HepG2 (cell line): ENCODE measurements around the gene FGA. TPM values are rescaled to one million over a fixed set of nuclear protein-coding genes. Genes with fewer than 3 reads are reported as not detected.
A peak's percentile ranks its signal among the peaks of the same experiment; 100 is the strongest.

Source experiments
- CSRNP2 ChIP-seq: sonication (generic); formaldehyde crosslinking; conservative IDR thresholded peaks from 2 replicates; pipeline ENCODE4 v1.8.0; 2022; ENCODE audit warnings: low read depth, missing genetic modification reagents
- DPF2 ChIP-seq: sonication (generic); formaldehyde crosslinking; IDR thresholded peaks from 2 replicates; pipeline ENCODE4 v1.4.0; 2020; ENCODE audit warnings: mild to moderate bottlenecking, low read depth, missing genetic modification reagents, borderline replicate concordance
- FOSL2 ChIP-seq: sonication (generic); formaldehyde crosslinking; IDR thresholded peaks from 2 replicates; pipeline ENCODE4 v1.4.0; 2020; ENCODE audit warnings: missing genetic modification reagents
- FOXP1 ChIP-seq, 2 experiments: fragments of 450-650 bp in 1 of 2; IDR thresholded peaks; 2 replicates each; pipeline ENCODE4 v1.6.1; 2017 to 2018; ENCODE audit warnings: antibody characterized with exemption in 1 of 2
- MTA1 ChIP-seq: sonication (generic); formaldehyde crosslinking; IDR thresholded peaks from 2 replicates; pipeline ENCODE4 v1.4.0; 2020; ENCODE audit warnings: missing genetic modification reagents, mild to moderate bottlenecking, borderline replicate concordance
- PTBP1 ChIP-seq: fragments of 200-400 bp; formaldehyde crosslinking; IDR thresholded peaks from 2 replicates; pipeline ENCODE4 v1.6.1; 2018; ENCODE audit warnings: low read length, low read depth; ENCODE audit not compliant: poor library complexity, severe bottlenecking
- ZNF17 ChIP-seq: sonication (generic); formaldehyde crosslinking; IDR thresholded peaks from 2 replicates; pipeline ENCODE4 v1.5.0; 2020; ENCODE audit warnings: mild to moderate bottlenecking, missing genetic modification reagents
- ZNF737 ChIP-seq: sonication (generic); formaldehyde crosslinking; IDR thresholded peaks from 2 replicates; pipeline ENCODE4 v1.5.0; 2020; ENCODE audit warnings: missing genetic modification reagents, mild to moderate bottlenecking, borderline replicate concordance
- ZNF747 ChIP-seq: sonication (generic); formaldehyde crosslinking; IDR thresholded peaks from 2 replicates; pipeline ENCODE4 v1.8.1; 2023; ENCODE audit warnings: missing genetic modification reagents, mild to moderate bottlenecking, borderline replicate concordance
- polyA plus RNA-seq, 8 experiments: library from polyadenylated mRNA; depleted of rRNA in 3 of 8; stranded (reverse) in 7 of 8; unstranded in 1 of 8; fragments of >200 nt; fragmentation: Illumina TruSeq in 4 of 8; extraction: Trizol in 4 of 8; gene quantifications; 2 replicates each; pipeline versions ENCODE4 v1.2.1 to v1.2.3, GENCODE V29; 2011 to 2016; ENCODE audit warnings: low read depth in 4 of 8, missing spikeins in 1 of 8, mixed read lengths in 1 of 8; ENCODE audit not compliant: insufficient read depth in 1 of 8
- total RNA-seq, 5 experiments: library from RNA; depleted of rRNA; stranded (reverse); fragments of >200 nt; fragmentation: Illumina TruSeq; extraction: Trizol; gene quantifications; 2 replicates each; pipeline ENCODE4 v1.2.3, GENCODE V29; 2016; ENCODE audit warnings: low read depth in 1 of 5
- TF ChIP-seq, protein P1 (sequence below): sonication (generic); formaldehyde crosslinking; IDR thresholded peaks from 2 replicates; pipeline ENCODE4 v1.9.0; 2022; ENCODE audit warnings: low read depth, missing genetic modification reagents
- TF ChIP-seq, protein P2 (sequence below): sonication (generic); formaldehyde crosslinking; IDR thresholded peaks from 2 replicates; pipeline ENCODE4 v1.9.0; 2021; ENCODE audit warnings: missing genetic modification reagents, borderline replicate concordance
- TF ChIP-seq, protein P3 (sequence below): IDR thresholded peaks from 2 replicates; pipeline ENCODE4 v1.6.1; 2018; ENCODE audit warnings: missing genetic modification reagents, mild to moderate bottlenecking, missing compliant biosample characterization
- TF ChIP-seq, protein P4 (sequence below): sonication (generic); formaldehyde crosslinking; IDR thresholded peaks from 2 replicates; pipeline ENCODE4 v1.4.0; 2020; ENCODE audit warnings: missing genetic modification reagents
- TF ChIP-seq, protein P5 (sequence below): sonication (generic); formaldehyde crosslinking; IDR thresholded peaks from 2 replicates; pipeline ENCODE4 v1.8.1; 2023; ENCODE audit warnings: mild to moderate bottlenecking, missing genetic modification reagents

FGA gene
- total and polyA plus RNA-seq, 2 of the 13 experiments (the other 11 are each of a cell fraction or from before 2014, with no cell fraction given) = 640 to 1,523 TPM

GRCh38 chr4:154626793-154627484 is 36.4 kb upstream of the FGA start (continued):
- TF ChIP-seq, protein P1, sequence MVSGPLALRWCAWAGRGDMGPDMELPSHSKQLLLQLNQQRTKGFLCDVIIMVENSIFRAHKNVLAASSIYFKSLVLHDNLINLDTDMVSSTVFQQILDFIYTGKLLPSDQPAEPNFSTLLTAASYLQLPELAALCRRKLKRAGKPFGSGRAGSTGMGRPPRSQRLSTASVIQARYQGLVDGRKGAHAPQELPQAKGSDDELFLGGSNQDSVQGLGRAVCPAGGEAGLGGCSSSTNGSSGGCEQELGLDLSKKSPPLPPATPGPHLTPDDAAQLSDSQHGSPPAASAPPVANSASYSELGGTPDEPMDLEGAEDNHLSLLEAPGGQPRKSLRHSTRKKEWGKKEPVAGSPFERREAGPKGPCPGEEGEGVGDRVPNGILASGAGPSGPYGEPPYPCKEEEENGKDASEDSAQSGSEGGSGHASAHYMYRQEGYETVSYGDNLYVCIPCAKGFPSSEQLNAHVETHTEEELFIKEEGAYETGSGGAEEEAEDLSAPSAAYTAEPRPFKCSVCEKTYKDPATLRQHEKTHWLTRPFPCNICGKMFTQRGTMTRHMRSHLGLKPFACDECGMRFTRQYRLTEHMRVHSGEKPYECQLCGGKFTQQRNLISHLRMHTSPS (CRISPR knock-in tag) = no peak
- TF ChIP-seq PTBP1 (no peak), MTA1 (CRISPR knock-in tag) (peak; percentile 32; the same call in 1 of the 2 replicates), FOXP1 (IDR thresholded peaks at IDR 0.05) (no peak), FOXP1 (CRISPR knock-in tag; IDR thresholded peaks at IDR 0.05) (no peak), ZNF17 (no peak), ZNF737 (CRISPR knock-in tag) (no peak), CSRNP2 (CRISPR knock-in tag) (no peak), FOSL2 (CRISPR knock-in tag) (no peak), DPF2 (no peak), ZNF747 (0 out of 2 replicates have a peak, but pooled peaks have one; percentile 30)
- TF ChIP-seq, protein P2, sequence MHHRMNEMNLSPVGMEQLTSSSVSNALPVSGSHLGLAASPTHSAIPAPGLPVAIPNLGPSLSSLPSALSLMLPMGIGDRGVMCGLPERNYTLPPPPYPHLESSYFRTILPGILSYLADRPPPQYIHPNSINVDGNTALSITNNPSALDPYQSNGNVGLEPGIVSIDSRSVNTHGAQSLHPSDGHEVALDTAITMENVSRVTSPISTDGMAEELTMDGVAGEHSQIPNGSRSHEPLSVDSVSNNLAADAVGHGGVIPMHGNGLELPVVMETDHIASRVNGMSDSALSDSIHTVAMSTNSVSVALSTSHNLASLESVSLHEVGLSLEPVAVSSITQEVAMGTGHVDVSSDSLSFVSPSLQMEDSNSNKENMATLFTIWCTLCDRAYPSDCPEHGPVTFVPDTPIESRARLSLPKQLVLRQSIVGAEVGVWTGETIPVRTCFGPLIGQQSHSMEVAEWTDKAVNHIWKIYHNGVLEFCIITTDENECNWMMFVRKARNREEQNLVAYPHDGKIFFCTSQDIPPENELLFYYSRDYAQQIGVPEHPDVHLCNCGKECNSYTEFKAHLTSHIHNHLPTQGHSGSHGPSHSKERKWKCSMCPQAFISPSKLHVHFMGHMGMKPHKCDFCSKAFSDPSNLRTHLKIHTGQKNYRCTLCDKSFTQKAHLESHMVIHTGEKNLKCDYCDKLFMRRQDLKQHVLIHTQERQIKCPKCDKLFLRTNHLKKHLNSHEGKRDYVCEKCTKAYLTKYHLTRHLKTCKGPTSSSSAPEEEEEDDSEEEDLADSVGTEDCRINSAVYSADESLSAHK (CRISPR knock-in tag) = no peak
- TF ChIP-seq, protein P3, sequence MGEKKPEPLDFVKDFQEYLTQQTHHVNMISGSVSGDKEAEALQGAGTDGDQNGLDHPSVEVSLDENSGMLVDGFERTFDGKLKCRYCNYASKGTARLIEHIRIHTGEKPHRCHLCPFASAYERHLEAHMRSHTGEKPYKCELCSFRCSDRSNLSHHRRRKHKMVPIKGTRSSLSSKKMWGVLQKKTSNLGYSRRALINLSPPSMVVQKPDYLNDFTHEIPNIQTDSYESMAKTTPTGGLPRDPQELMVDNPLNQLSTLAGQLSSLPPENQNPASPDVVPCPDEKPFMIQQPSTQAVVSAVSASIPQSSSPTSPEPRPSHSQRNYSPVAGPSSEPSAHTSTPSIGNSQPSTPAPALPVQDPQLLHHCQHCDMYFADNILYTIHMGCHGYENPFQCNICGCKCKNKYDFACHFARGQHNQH (CRISPR knock-in tag) = no peak
- TF ChIP-seq, protein P4, sequence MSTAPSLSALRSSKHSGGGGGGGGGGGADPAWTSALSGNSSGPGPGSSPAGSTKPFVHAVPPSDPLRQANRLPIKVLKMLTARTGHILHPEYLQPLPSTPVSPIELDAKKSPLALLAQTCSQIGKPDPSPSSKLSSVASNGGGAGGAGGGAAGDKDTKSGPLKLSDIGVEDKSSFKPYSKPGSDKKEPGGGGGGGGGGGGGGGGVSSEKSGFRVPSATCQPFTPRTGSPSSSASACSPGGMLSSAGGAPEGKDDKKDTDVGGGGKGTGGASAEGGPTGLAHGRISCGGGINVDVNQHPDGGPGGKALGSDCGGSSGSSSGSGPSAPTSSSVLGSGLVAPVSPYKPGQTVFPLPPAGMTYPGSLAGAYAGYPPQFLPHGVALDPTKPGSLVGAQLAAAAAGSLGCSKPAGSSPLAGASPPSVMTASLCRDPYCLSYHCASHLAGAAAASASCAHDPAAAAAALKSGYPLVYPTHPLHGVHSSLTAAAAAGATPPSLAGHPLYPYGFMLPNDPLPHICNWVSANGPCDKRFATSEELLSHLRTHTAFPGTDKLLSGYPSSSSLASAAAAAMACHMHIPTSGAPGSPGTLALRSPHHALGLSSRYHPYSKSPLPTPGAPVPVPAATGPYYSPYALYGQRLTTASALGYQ = no peak
- TF ChIP-seq, protein P5, sequence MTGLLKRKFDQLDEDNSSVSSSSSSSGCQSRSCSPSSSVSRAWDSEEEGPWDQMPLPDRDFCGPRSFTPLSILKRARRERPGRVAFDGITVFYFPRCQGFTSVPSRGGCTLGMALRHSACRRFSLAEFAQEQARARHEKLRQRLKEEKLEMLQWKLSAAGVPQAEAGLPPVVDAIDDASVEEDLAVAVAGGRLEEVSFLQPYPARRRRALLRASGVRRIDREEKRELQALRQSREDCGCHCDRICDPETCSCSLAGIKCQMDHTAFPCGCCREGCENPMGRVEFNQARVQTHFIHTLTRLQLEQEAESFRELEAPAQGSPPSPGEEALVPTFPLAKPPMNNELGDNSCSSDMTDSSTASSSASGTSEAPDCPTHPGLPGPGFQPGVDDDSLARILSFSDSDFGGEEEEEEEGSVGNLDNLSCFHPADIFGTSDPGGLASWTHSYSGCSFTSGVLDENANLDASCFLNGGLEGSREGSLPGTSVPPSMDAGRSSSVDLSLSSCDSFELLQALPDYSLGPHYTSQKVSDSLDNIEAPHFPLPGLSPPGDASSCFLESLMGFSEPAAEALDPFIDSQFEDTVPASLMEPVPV (CRISPR knock-in tag) = no peak
